Sigmoid colon (tissue), 7 donors: ENCODE results near the gene SLX4IP. TPM values are rescaled to one million over a fixed set of nuclear protein-coding genes. Genes with fewer than 3 reads are reported as not detected.

ENCODE experiments used
- DNase-seq: peaks from one replicate; pipeline ENCODE4 v3.0.0-alpha.2; 2019
- H3K27ac ChIP-seq, 4 donors: fragments of 200-600 bp; sonication (generic); one replicate each; pipeline ENCODE4 v1.5.1; 2016 to 2019; ENCODE audit warnings: mild to moderate bottlenecking in 1 of 4
- H3K27me3 ChIP-seq, 3 donors: fragments of 200-600 bp; sonication (generic); one replicate each; pipeline ENCODE4 v1.5.1; 2019; ENCODE audit warnings: mild to moderate bottlenecking in 1 of 3
- H3K36me3 ChIP-seq, 4 donors: fragments of 200-600 bp; sonication (generic); one replicate each; pipeline ENCODE4 v1.5.1; 2016 to 2019
- H3K4me1 ChIP-seq, 4 donors: fragments of 200-600 bp; sonication (generic); one replicate each; pipeline ENCODE4 v1.5.1; 2017 to 2019
- H3K4me3 ChIP-seq, 4 donors: fragments of 200-600 bp; sonication (generic); one replicate each; pipeline ENCODE4 v1.5.1; 2017 to 2019; ENCODE audit warnings: mild to moderate bottlenecking in 2 of 4, moderate library complexity in 1 of 4
- H3K9me3 ChIP-seq, 4 donors: fragments of 200-600 bp in 3 of 4; sonication (generic) in 3 of 4; one replicate each; pipeline versions ENCODE4 v1.5.1 to v1.6.1; 2013 to 2019
- EP300 ChIP-seq, 4 donors: sonication (generic); formaldehyde crosslinking; IDR thresholded peaks; one replicate each; pipeline ENCODE4 v1.6.1; 2017; ENCODE audit warnings: antibody characterized with exemption in 4 of 4
- POLR2A ChIP-seq, 2 donors: fragments of 450-650 bp; IDR thresholded peaks; one replicate each; pipeline ENCODE4 v1.6.1; 2016; ENCODE audit warnings: antibody characterized with exemption in 2 of 2, mild to moderate bottlenecking in 2 of 2, moderate library complexity in 2 of 2
- POLR2AphosphoS5 ChIP-seq, 4 donors: sonication (generic); formaldehyde crosslinking; IDR thresholded peaks; one replicate each; pipeline ENCODE4 v1.6.1; 2017; ENCODE audit warnings: antibody characterized with exemption in 4 of 4
- WGBS, 2 donors: extraction: QIAGEN DNeasy Blood & Tissue Kit; methylation state at CpG; one replicate each; pipeline ENCODE4 v1.1.7; 2013; 5-methylcytosine and 5-hydroxymethylcytosine counted together
- intact Hi-C: fragments of 100-400 bp; cut with DNase I; formaldehyde crosslinking; loops from one replicate; pipeline ENCODE4 v1.15.1; 2023
- polyA plus RNA-seq, 3 donors: library from polyadenylated mRNA; stranded (reverse); fragments of 200-250 nt; gene quantifications; one replicate each; pipeline ENCODE4 v1.2.3, GENCODE V29; 2013
- total RNA-seq, 4 donors: library from RNA; depleted of rRNA; stranded (reverse); fragments of >200 nt; gene quantifications; one replicate each; pipeline ENCODE4 v1.1.0, GENCODE V29; 2016
- TF ChIP-seq, protein P1 (sequence below), 4 experiments: fragments of 450-650 bp in 3 of 4; fragments of 200-600 bp in 1 of 4; IDR thresholded peaks; one replicate each; pipeline ENCODE4 v1.5.1; 2016 to 2019; ENCODE audit warnings: antibody characterized with exemption in 4 of 4, mild to moderate bottlenecking in 3 of 4, moderate library complexity in 2 of 4
- donor health status: healthy with polysubstance abuse.
- donor health status: Bipolar disorder and iron deficiency.
- donor health status: healthy.

Gene SLX4IP
- total and polyA plus RNA-seq, 7 donors, result 1.2 to 4.2 (median 2.4) TPM

DNA sequence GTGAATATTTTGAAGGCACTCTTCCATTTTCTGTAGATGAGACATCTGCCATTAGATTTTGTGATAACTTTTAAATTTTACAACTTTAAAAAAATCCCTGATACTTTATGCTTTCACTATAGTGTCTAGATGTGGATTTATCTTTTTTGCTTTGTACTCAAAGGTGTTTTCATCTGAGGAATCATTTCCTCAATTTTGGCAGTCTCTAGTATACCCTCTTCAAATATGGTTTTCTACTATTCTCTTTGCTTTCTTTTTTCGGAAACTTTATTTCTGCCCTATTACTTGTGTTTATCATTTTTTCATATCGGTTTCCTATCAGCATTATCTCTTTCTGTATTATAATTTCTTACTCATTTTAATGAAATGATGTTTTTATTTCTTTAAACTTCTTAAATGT is 62.2 kb downstream of the SLX4IP start:
- no peak for DNase-seq
- H3K4me1 ChIP-seq, result peaks cover 0 to 15% (median 12%) of the 10 kb centered on the region in 4 donors
- H3K36me3 ChIP-seq, result no peaks in the 10 kb centered on the region
- intact Hi-C loops, result no loop called here
- WGBS, 2 donors, result 90 to 97% methylated on average over 2 of the region's 2 CpGs
- no peaks in the 10 kb centered on the region for H3K9me3 ChIP-seq
- H3K27me3 ChIP-seq, result no peaks in the 10 kb centered on the region
- H3K4me3 ChIP-seq, result no peak overlapping the region
- TF ChIP-seq, protein P1, sequence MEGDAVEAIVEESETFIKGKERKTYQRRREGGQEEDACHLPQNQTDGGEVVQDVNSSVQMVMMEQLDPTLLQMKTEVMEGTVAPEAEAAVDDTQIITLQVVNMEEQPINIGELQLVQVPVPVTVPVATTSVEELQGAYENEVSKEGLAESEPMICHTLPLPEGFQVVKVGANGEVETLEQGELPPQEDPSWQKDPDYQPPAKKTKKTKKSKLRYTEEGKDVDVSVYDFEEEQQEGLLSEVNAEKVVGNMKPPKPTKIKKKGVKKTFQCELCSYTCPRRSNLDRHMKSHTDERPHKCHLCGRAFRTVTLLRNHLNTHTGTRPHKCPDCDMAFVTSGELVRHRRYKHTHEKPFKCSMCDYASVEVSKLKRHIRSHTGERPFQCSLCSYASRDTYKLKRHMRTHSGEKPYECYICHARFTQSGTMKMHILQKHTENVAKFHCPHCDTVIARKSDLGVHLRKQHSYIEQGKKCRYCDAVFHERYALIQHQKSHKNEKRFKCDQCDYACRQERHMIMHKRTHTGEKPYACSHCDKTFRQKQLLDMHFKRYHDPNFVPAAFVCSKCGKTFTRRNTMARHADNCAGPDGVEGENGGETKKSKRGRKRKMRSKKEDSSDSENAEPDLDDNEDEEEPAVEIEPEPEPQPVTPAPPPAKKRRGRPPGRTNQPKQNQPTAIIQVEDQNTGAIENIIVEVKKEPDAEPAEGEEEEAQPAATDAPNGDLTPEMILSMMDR (IDR thresholded peaks at IDR 0.05), result no peak
- TF ChIP-seq POLR2AphosphoS5 (IDR thresholded peaks at IDR 0.05) (no peak), POLR2A (IDR thresholded peaks at IDR 0.05) (no peak), EP300 (IDR thresholded peaks at IDR 0.05) (no peak)
- H3K27ac ChIP-seq, result no peak overlapping the region

- Histone ChIP-seq H3K27ac (no peak overlapping the region), H3K27me3 (no peaks in the 10 kb centered on the region), H3K4me1 (peaks cover 0 to 16% (median 12%) of the 10 kb centered on the region in 4 donors), H3K36me3 (no peaks in the 10 kb centered on the region), H3K4me3 (no peak overlapping the region), H3K9me3 (no peaks in the 10 kb centered on the region)
- TF ChIP-seq, protein P1 (IDR thresholded peaks at IDR 0.05), result no peak
- TF ChIP-seq EP300 (IDR thresholded peaks at IDR 0.05) (no peak), POLR2A (IDR thresholded peaks at IDR 0.05) (no peak), POLR2AphosphoS5 (IDR thresholded peaks at IDR 0.05) (no peak)
- DNase-seq, result no peak
- intact Hi-C loops, result no loop called here
Measured at GRCh38 chr20:10497791-10498190, 62.7 kb downstream of the SLX4IP start.

- no peak for TF ChIP-seq EP300 (IDR thresholded peaks at IDR 0.05)
- 85 to 87% methylated on average over 1 of the region's 1 CpG for WGBS, 2 donors
- DNase-seq, result no peak
- H3K4me3 ChIP-seq, result no peak overlapping the region
- no peaks in the 10 kb centered on the region for H3K27me3 ChIP-seq
- peaks cover 0 to 16% (median 12%) of the 10 kb centered on the region in 4 donors for H3K4me1 ChIP-seq
- intact Hi-C loops, result no loop called here
- no peaks in the 10 kb centered on the region for H3K36me3 ChIP-seq
- H3K27ac ChIP-seq, result no peak overlapping the region
- H3K9me3 ChIP-seq, result no peaks in the 10 kb centered on the region
Measured at GRCh38 chr20:10498200-10498599, 63.1 kb downstream of the SLX4IP start.

DNA sequence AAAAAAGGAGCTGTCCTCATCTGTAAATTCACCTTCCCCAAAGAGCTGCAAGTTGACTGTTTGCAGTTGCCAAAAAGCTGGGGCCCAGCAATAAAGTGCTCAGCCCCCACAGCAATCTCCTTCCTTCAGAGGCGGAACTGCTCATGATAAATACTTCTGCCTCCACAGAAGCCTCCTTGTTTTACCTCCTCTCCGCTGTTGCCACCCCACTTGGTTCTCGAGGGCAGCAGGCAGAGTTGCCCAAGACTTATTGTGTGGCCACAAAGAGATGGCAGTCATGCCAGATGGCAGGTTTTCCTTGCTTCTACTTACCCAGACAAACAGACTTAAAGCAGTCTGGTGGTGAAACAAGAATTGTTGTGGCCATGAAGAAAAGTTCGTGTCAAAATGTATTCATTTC is 66.3 kb downstream of the SLX4IP start:
- no peaks in the 10 kb centered on the region for H3K36me3 ChIP-seq
- peak; percentile 82 for DNase-seq
- H3K4me1 ChIP-seq, result peaks cover 0 to 44% (median 37%) of the 10 kb centered on the region in 4 donors
- TF ChIP-seq POLR2A (IDR thresholded peaks at IDR 0.05) (no peak), POLR2AphosphoS5 (IDR thresholded peaks at IDR 0.05) (peak in 1 of 4 donors; percentile 13)
- peak overlapping the region in 3 of 4 donors; percentile 12 to 39 (median 36) for H3K27ac ChIP-seq
- no peaks in the 10 kb centered on the region for H3K9me3 ChIP-seq
- 60 to 84% methylated on average over 4 of the region's 4 CpGs for WGBS, 2 donors
- peak overlapping the region in 2 of 4 donors; percentile 0 to 2 for H3K4me3 ChIP-seq
- intact Hi-C loops, result no loop called here
- no peaks in the 10 kb centered on the region for H3K27me3 ChIP-seq

- DNase-seq, result no peak
- Histone ChIP-seq H3K9me3 (no peaks in the 10 kb centered on the region), H3K4me1 (peaks cover 0 to 51% (median 44%) of the 10 kb centered on the region in 4 donors), H3K4me3 (peak overlapping the region in 1 of 4 donors; percentile 0), H3K27ac (peak overlapping the region in 3 of 4 donors; percentile 12 to 39 (median 36)), H3K27me3 (no peaks in the 10 kb centered on the region), H3K36me3 (no peaks in the 10 kb centered on the region)
- TF ChIP-seq, protein P1 (IDR thresholded peaks at IDR 0.05), result no peak
- TF ChIP-seq POLR2A (IDR thresholded peaks at IDR 0.05) (no peak), EP300 (IDR thresholded peaks at IDR 0.05) (no peak), POLR2AphosphoS5 (IDR thresholded peaks at IDR 0.05) (no peak)
- intact Hi-C loops, result no loop called here
- WGBS, 2 donors, result 80 to 91% methylated on average over 5 of the region's 5 CpGs
Measured at GRCh38 chr20:10502098-10502526, 67.0 kb downstream of the SLX4IP start.

- Histone ChIP-seq H3K27me3 (no peaks in the 10 kb centered on the region), H3K36me3 (no peaks in the 10 kb centered on the region), H3K9me3 (no peaks in the 10 kb centered on the region), H3K4me1 (peaks cover 0 to 76% (median 69%) of the 10 kb centered on the region in 4 donors), H3K4me3 (no peak overlapping the region), H3K27ac (peak overlapping the region; percentile 60 to 87 (median 82))
- 90 to 93% methylated on average over 7 of the region's 7 CpGs for WGBS, 2 donors
- intact Hi-C loops, result loop anchor here (2.0 kb wide), 1 partner anchor 16 kb away; no protein-coding TSS in a partner anchor
- no peak for DNase-seq
- TF ChIP-seq, protein P1 (IDR thresholded peaks at IDR 0.05), result no peak
- TF ChIP-seq POLR2AphosphoS5 (IDR thresholded peaks at IDR 0.05) (no peak), POLR2A (IDR thresholded peaks at IDR 0.05) (no peak), EP300 (IDR thresholded peaks at IDR 0.05) (no peak)
Measured at GRCh38 chr20:10504608-10504993, 69.5 kb downstream of the SLX4IP start.
